Endothelial cell of umbilical vein (primary cell): ENCODE measurements around the gene SORCS2.

Experiments
- EZH2 ChIP-seq: IDR thresholded peaks from 2 replicates; pipeline ENCODE4 v1.6.1; 2012; ENCODE audit warnings: borderline replicate concordance, low read depth, mild to moderate bottlenecking, moderate library complexity, low read length, inconsistent platforms; ENCODE audit not compliant: severe bottlenecking
- FOS ChIP-seq: IDR thresholded peaks from 2 replicates; pipeline ENCODE4 v1.6.1; 2011; ENCODE audit warnings: mild to moderate bottlenecking, low read length, moderate library complexity, borderline replicate concordance; ENCODE audit not compliant: insufficient read depth
- JUN ChIP-seq: IDR thresholded peaks from 2 replicates; pipeline ENCODE4 v1.6.1; 2011; ENCODE audit warnings: borderline replicate concordance, low read depth; ENCODE audit not compliant: insufficient read length, insufficient read depth
- MYC ChIP-seq: IDR thresholded peaks from one replicate; pipeline ENCODE4 v1.6.1; 2011; ENCODE audit warnings: mild to moderate bottlenecking, low read depth, low read length
- POLR2A ChIP-seq: IDR thresholded peaks from 2 replicates; pipeline ENCODE4 v1.6.1; 2012; ENCODE audit warnings: low read depth, mild to moderate bottlenecking, control low read depth, low read length
- POLR2AphosphoS5 ChIP-seq: IDR thresholded peaks from 2 replicates; pipeline ENCODE4 v1.6.1; 2012; ENCODE audit warnings: low read depth, mild to moderate bottlenecking, control low read depth, low read length, moderate library complexity; ENCODE audit not compliant: insufficient read depth
- TF ChIP-seq, protein P1 (sequence below), 2 donors: IDR thresholded peaks; 1 replicate in 1 of 2; 2 replicates in 1 of 2; pipeline ENCODE4 v1.5.1; 2011; ENCODE audit warnings: low read length in 2 of 2, mild to moderate bottlenecking in 2 of 2, moderate library complexity in 2 of 2, control low read depth in 1 of 2, inconsistent platforms in 1 of 2, low read depth in 1 of 2; ENCODE audit not compliant: insufficient read depth in 1 of 2; ENCODE audit errors: extremely low read depth in 1 of 2
- TF ChIP-seq, protein P2 (sequence below): IDR thresholded peaks from 2 replicates; pipeline ENCODE4 v1.6.1; 2011; ENCODE audit not compliant: insufficient read depth, insufficient read length

GRCh38 chr4:7382634-7383014 lies 190.3 kb downstream of the SORCS2 start:
- no peak for TF ChIP-seq POLR2A
- TF ChIP-seq, protein P1, sequence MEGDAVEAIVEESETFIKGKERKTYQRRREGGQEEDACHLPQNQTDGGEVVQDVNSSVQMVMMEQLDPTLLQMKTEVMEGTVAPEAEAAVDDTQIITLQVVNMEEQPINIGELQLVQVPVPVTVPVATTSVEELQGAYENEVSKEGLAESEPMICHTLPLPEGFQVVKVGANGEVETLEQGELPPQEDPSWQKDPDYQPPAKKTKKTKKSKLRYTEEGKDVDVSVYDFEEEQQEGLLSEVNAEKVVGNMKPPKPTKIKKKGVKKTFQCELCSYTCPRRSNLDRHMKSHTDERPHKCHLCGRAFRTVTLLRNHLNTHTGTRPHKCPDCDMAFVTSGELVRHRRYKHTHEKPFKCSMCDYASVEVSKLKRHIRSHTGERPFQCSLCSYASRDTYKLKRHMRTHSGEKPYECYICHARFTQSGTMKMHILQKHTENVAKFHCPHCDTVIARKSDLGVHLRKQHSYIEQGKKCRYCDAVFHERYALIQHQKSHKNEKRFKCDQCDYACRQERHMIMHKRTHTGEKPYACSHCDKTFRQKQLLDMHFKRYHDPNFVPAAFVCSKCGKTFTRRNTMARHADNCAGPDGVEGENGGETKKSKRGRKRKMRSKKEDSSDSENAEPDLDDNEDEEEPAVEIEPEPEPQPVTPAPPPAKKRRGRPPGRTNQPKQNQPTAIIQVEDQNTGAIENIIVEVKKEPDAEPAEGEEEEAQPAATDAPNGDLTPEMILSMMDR (IDR thresholded peaks at IDR 0.05; ENCODE audit: extremely low read depth in 1 of 2, insufficient read depth in 1 of 2, low read depth in 1 of 2, low read length in 2 of 2), result no peak
- TF ChIP-seq EZH2, result no peak
- no peak for TF ChIP-seq FOS
- no peak for TF ChIP-seq POLR2AphosphoS5
- no peak for TF ChIP-seq JUN
- TF ChIP-seq, protein P2, sequence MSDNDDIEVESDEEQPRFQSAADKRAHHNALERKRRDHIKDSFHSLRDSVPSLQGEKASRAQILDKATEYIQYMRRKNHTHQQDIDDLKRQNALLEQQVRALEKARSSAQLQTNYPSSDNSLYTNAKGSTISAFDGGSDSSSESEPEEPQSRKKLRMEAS, result no peak
- no peak for TF ChIP-seq MYC
